Right atrium auricular region (tissue), 2 donors: ENCODE results near the gene AUH. TPM values are rescaled to one million over a fixed set of nuclear protein-coding genes. Genes with fewer than 3 reads are reported as not detected.
A peak's percentile ranks its signal among the peaks of the same experiment; 100 is the strongest.

ENCODE experiments used
- DNase-seq: peaks from one replicate; pipeline ENCODE4 v3.0.0-alpha.2; 2019; ENCODE audit warnings: low spot score
- H3K27ac ChIP-seq, 2 donors: fragments of 200-600 bp; sonication (generic); 1 replicate in 1 of 2; 2 replicates in 1 of 2; pipeline ENCODE4 v1.5.1; 2016 to 2019
- H3K27me3 ChIP-seq, 2 donors: fragments of 200-600 bp; sonication (generic); one replicate each; pipeline versions ENCODE4 v1.5.1 to v1.6.0; 2017 to 2019
- H3K36me3 ChIP-seq: fragments of 200-600 bp; sonication (generic); one replicate; pipeline ENCODE4 v1.5.1; 2016
- H3K4me1 ChIP-seq, 2 donors: fragments of 200-600 bp; sonication (generic); one replicate each; pipeline versions ENCODE4 v1.5.1 to v1.6.0; 2017 to 2019
- H3K4me3 ChIP-seq, 2 donors: fragments of 200-600 bp; sonication (generic); 1 replicate in 1 of 2; 2 replicates in 1 of 2; pipeline ENCODE4 v1.5.1; 2017 to 2019; ENCODE audit warnings: mild to moderate bottlenecking in 1 of 2, moderate library complexity in 1 of 2
- H3K9me3 ChIP-seq, 2 donors: fragments of 200-600 bp; sonication (generic); one replicate each; pipeline ENCODE4 v1.5.1; 2019
- total RNA-seq, 2 donors: library from RNA; depleted of rRNA; stranded (reverse); fragments of >200 nt; gene quantifications; one replicate each; pipeline ENCODE4 v1.1.0, GENCODE V29; 2016
- TF ChIP-seq, protein P1 (sequence below), 2 donors: fragments of 200-600 bp; sonication (generic); IDR thresholded peaks; one replicate each; pipeline ENCODE4 v1.5.1; 2019; ENCODE audit warnings: antibody characterized with exemption in 2 of 2

Gene AUH
- total RNA-seq, 2 donors from 2014 or later: 16.3 to 50.4 TPM

DNA sequence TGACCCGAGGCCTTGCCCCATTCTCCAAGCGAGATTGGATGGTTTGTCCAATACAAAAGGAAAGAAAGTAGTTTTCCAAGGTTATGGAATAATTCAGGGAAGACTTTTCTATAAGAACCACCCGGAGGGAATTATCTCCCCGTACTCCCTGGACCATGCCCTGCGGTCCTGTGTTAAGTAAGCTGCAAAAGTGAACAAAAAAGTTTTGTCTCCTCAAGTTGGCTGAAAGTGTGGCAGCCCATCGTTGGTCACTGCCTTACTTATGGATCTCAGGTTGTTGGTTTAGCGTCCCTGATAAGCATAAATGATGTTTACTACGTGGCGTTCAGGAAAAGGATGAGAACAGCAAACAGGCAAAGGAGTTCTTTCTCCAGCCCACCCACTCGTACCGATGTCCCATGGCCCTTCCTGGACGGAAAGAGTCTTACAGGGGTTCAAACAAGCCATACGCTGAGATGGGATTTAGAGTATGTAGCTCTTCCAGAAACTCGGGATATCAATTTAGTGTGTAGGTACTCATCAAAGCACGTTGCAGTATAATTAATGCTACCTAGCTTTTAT is 413 bp upstream of the AUH start:
- H3K27me3 ChIP-seq: no peaks in the 10 kb centered on the region
- peak overlapping the region; percentile 89 to 93 for H3K27ac ChIP-seq
- no peaks in the 10 kb centered on the region for H3K9me3 ChIP-seq
- H3K36me3 ChIP-seq: no peaks in the 10 kb centered on the region
- H3K4me3 ChIP-seq: peak overlapping the region; percentile 98 to 100
- peaks cover 0 to 23% of the 10 kb centered on the region in 2 donors for H3K4me1 ChIP-seq
- TF ChIP-seq, protein P1, sequence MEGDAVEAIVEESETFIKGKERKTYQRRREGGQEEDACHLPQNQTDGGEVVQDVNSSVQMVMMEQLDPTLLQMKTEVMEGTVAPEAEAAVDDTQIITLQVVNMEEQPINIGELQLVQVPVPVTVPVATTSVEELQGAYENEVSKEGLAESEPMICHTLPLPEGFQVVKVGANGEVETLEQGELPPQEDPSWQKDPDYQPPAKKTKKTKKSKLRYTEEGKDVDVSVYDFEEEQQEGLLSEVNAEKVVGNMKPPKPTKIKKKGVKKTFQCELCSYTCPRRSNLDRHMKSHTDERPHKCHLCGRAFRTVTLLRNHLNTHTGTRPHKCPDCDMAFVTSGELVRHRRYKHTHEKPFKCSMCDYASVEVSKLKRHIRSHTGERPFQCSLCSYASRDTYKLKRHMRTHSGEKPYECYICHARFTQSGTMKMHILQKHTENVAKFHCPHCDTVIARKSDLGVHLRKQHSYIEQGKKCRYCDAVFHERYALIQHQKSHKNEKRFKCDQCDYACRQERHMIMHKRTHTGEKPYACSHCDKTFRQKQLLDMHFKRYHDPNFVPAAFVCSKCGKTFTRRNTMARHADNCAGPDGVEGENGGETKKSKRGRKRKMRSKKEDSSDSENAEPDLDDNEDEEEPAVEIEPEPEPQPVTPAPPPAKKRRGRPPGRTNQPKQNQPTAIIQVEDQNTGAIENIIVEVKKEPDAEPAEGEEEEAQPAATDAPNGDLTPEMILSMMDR (IDR thresholded peaks at IDR 0.05): no peak
- no peak for DNase-seq

DNA sequence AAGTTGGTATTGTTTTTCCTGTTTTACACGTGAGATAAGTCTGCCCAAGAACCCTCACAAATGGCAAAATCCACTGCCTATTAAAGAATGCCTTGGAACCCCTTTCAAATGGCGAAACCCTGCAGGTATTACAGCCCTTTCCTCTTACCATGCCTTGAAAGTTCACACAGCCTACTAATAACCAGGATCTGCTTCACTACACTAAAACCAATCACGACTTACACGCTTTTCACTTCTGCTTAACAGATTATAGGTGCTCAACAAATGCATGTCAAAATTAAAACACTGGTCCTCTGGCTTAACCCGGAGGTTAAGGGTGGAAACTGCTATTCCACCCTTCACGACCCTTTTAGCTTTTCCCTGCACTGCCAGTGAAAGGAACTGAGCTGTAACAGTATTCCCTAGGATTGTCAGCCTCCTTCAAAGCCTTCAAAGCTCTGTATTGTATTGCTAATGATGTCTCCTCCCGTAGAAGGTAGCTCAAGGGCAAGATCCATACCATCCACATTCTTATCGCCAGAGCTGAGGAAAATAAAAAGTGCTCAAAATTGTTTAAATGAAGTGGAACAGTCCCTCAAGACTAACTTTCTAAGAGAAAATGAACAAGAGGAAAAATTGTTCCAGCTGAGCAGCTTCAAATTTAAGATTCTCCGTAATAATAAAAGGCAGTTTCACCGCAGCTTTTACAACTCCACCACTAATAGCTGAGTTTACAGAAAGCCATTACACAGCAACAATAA is 997 bp downstream of the AUH start:
- peak overlapping the region; percentile 89 to 93 for H3K27ac ChIP-seq
- no peaks in the 10 kb centered on the region for H3K36me3 ChIP-seq
- TF ChIP-seq, protein P1 (IDR thresholded peaks at IDR 0.05): no peak
- DNase-seq: no peak
- peaks cover 0 to 23% of the 10 kb centered on the region in 2 donors for H3K4me1 ChIP-seq
- no peaks in the 10 kb centered on the region for H3K9me3 ChIP-seq
- no peaks in the 10 kb centered on the region for H3K27me3 ChIP-seq
- peak overlapping the region; percentile 98 to 100 for H3K4me3 ChIP-seq

DNA sequence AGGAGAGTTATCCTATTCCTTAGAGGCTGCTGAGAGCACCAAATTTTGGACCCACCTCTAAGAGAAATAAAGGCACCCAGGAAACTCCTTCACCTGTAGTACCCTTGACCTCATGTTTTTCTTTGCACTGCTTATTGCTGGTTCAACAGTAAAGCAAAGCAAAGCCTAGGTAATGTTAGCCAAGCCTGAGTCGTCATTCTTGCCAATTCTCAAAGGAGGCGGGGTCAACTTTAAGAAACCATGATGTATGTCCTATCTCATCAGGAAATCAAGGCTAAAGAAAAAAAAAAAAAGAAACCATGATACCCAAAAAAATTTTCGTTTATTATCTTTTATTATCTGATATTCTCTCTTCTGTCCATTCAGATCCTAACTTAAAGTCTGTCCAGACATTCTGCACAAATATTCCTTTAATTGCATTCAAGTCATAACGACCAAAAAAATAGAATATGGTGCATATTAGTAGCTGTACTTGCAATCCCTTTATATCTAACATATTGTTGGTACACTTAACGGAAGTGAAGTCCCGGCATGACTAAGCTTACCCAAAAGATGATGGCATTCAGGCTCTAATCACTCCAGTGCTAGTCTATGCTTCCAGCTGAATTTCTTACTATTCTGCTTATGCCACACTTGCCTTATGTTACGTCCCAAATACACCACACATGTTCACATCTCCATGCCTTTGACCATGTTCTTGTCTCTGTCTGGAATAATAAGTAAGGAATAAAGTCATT is 1.8 kb downstream of the AUH start:
- Histone ChIP-seq H3K27ac (no peak overlapping the region), H3K9me3 (no peaks in the 10 kb centered on the region), H3K4me1 (peaks cover 0 to 23% of the 10 kb centered on the region in 2 donors), H3K36me3 (peaks cover 6% of the 10 kb centered on the region), H3K4me3 (peak overlapping the region in 1 of 2 donors; percentile 100), H3K27me3 (no peaks in the 10 kb centered on the region)
- TF ChIP-seq, protein P1 (IDR thresholded peaks at IDR 0.05): no peak
- DNase-seq: no peak

DNA sequence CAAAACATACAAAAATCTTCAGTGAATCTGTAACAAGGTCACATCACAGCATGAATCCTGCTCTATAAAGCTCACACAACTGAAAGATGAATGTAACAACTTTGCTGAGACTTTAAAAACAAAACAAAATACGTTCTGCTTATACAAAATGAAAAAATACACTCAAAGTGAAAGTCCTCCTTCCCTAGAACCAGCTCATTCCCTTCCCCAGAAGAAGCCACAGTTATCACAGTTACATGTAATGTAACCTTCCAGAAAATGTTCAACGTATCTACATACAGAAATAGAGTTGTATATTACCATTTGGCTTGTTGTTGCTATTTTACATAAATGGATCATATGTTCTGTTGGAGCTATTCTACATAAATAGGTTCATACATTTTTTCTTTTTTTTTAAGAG is 2.6 kb downstream of the AUH start:
- no peak for DNase-seq
- no peaks in the 10 kb centered on the region for H3K9me3 ChIP-seq
- TF ChIP-seq, protein P1 (IDR thresholded peaks at IDR 0.05): no peak
- peaks cover 0 to 23% of the 10 kb centered on the region in 2 donors for H3K4me1 ChIP-seq
- no peaks in the 10 kb centered on the region for H3K27me3 ChIP-seq
- no peak overlapping the region for H3K4me3 ChIP-seq
- H3K36me3 ChIP-seq: peaks cover 7% of the 10 kb centered on the region
- H3K27ac ChIP-seq: no peak overlapping the region

DNA sequence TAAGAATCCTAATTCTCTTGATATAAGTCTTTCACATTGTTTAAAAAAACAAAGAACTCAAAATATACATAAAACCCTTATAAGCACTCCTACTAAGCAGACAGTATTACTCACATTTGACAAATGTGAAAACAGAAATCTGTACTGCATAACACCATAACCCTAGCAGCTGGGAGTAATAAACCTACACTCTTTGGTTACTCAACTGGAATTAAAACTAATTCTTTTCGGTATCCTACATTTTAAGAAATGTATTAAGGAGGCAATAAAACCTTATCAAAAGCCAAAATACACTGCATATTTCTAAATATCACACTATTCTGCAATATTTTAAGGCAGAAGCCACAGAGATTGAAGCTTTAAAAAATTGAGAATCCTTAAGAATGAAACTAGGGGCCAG is 6.8 kb downstream of the AUH start:
- Histone ChIP-seq H3K9me3 (no peaks in the 10 kb centered on the region), H3K4me3 (no peak overlapping the region), H3K27ac (no peak overlapping the region), H3K36me3 (peaks cover 16% of the 10 kb centered on the region), H3K4me1 (peaks cover 0 to 8% of the 10 kb centered on the region in 2 donors), H3K27me3 (no peaks in the 10 kb centered on the region)
- TF ChIP-seq, protein P1 (IDR thresholded peaks at IDR 0.05): no peak
- DNase-seq: no peak
